ENCODE results near the gene SLC12A8.

SLC12A8 gene

DNA sequence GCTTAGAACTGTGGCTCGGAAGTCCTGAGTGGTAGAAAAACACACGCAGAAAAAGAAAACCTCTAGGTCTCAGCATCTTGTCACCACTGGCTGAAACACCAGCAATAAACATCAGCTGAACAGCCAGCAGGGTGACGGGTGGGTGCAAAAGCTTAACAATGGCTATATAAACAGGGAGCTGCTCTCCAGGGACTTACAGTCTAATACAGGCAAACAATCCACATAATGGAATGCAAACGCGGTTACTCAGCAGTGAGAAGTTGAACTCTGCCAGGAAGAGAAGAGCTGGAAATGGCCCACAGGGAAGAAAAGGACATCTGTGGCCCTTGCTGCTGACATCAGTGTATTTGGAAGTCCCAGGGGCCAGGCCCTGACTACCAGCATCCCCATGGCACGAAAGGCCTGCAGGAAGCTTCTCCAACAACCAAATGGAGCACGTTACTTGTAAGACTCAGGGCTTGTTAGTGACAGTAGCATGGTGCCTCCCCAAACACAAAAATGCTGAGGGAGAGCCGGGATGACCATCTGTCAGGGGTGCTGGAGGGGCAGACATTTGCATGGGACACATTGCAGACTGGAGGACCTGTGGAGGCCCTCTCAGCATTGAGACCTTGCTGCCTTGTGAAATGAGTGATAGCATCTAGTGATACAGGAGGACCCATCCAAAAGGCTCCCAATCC is 159.8 kb downstream of the SLC12A8 start:
- Histone ChIP-seq H3K27me3 (no peaks in the 10 kb centered on the region), H3K9me3 (no peaks in the 10 kb centered on the region), H3K36me3 (no peaks in the 10 kb centered on the region), H3K4me3 (ENCODE audit: low read depth, low read length) (no peak overlapping the region), H3K4me1 (peaks cover 8% of the 10 kb centered on the region)
- no peak for DNase-seq
- TF ChIP-seq, protein P1, sequence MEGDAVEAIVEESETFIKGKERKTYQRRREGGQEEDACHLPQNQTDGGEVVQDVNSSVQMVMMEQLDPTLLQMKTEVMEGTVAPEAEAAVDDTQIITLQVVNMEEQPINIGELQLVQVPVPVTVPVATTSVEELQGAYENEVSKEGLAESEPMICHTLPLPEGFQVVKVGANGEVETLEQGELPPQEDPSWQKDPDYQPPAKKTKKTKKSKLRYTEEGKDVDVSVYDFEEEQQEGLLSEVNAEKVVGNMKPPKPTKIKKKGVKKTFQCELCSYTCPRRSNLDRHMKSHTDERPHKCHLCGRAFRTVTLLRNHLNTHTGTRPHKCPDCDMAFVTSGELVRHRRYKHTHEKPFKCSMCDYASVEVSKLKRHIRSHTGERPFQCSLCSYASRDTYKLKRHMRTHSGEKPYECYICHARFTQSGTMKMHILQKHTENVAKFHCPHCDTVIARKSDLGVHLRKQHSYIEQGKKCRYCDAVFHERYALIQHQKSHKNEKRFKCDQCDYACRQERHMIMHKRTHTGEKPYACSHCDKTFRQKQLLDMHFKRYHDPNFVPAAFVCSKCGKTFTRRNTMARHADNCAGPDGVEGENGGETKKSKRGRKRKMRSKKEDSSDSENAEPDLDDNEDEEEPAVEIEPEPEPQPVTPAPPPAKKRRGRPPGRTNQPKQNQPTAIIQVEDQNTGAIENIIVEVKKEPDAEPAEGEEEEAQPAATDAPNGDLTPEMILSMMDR (IDR thresholded peaks at IDR 0.05; ENCODE audit: low read depth, low read length) = no peak

- no peaks in the 10 kb centered on the region for H3K36me3 ChIP-seq
- no peaks in the 10 kb centered on the region for H3K27me3 ChIP-seq
- H3K9me3 ChIP-seq = no peaks in the 10 kb centered on the region
- DNase-seq = no peak
- H3K4me3 ChIP-seq (ENCODE audit: low read depth, low read length) = no peak overlapping the region
- TF ChIP-seq, protein P1 (IDR thresholded peaks at IDR 0.05; ENCODE audit: low read depth, low read length) = no peak
- H3K4me1 ChIP-seq = peaks cover 8% of the 10 kb centered on the region
Measured at GRCh38 chr3:125051715-125052581, 160.6 kb downstream of the SLC12A8 start.

- H3K4me3 ChIP-seq (ENCODE audit: low read depth, low read length) = no peak overlapping the region
- no peak for DNase-seq
- no peaks in the 10 kb centered on the region for H3K36me3 ChIP-seq
- TF ChIP-seq, protein P1 (IDR thresholded peaks at IDR 0.05; ENCODE audit: low read depth, low read length) = no peak
- no peaks in the 10 kb centered on the region for H3K9me3 ChIP-seq
- peaks cover 3% of the 10 kb centered on the region for H3K4me1 ChIP-seq
- H3K27me3 ChIP-seq = no peaks in the 10 kb centered on the region
Measured at GRCh38 chr3:125051205-125051604, 161.3 kb downstream of the SLC12A8 start.

DNA sequence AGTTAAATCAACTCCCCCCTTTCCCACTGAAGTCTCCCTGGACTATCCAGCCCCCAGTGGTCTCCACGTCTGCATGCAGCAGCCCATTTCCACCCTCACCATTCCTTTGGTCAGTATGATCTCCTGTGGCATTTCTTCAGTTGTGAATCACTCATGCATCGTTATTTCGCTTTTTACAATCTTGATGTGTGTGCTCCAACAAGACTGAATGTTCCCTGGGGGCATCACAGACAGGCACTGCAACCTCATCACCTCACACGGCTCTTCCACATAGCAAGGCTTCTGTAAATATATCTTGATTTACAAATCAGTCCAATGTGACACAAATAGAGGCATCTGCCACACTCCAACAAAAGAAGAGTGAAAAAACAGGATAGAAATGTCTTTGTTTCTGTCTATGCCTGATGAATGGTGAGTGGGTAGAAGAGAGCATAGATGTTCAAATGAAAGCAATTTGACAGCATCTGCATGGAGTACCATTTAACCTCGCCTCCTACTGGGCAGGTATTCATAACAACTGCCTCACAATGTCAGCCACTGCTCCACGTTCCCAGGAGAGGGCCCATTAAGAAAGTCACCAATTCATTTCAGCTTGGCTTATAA is 162.0 kb downstream of the SLC12A8 start:
- Histone ChIP-seq H3K27me3 (no peaks in the 10 kb centered on the region), H3K4me1 (peaks cover 3% of the 10 kb centered on the region), H3K4me3 (ENCODE audit: low read depth, low read length) (no peak overlapping the region), H3K9me3 (no peaks in the 10 kb centered on the region), H3K36me3 (no peaks in the 10 kb centered on the region)
- DNase-seq = no peak
- TF ChIP-seq, protein P1 (IDR thresholded peaks at IDR 0.05; ENCODE audit: low read depth, low read length) = no peak

DNA sequence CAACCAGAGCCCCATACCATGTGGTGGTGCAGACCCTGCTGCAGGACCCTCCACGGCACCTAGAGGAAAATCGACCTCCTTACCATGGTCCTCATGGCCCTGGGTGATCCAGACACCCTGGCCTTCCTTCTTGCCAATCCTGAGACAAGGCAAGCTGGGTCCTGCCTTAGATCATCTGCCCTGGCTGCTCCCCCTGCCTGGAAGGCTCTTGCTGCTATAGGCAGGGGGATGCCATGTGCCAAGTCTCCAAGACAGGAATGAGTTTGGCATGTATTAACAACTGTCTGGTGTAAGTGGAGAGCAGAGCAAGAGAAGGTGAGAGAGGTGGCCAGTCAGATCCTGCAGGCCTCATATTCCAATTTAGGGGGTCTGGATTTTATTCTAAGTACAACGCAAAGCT is 164.3 kb downstream of the SLC12A8 start:
- Histone ChIP-seq H3K4me3 (ENCODE audit: low read depth, low read length) (no peak overlapping the region), H3K4me1 (peaks cover 12% of the 10 kb centered on the region), H3K9me3 (no peaks in the 10 kb centered on the region), H3K36me3 (no peaks in the 10 kb centered on the region), H3K27me3 (no peaks in the 10 kb centered on the region)
- TF ChIP-seq, protein P1 (IDR thresholded peaks at IDR 0.05; ENCODE audit: low read depth, low read length) = no peak
- DNase-seq = no peak
